GM12878 (cell line): Measurements from ENCODE around the gene GRK5. TPM values are rescaled to one million over a fixed set of nuclear protein-coding genes. Genes with fewer than 3 reads are reported as not detected.

ENCODE experiments used
- ATAC-seq: fragments of 200-7000 bp; cut with Tn5 transposase; 3 replicates; pipeline ENCODE4 v1.9.1; 2020; ENCODE audit warnings: mild to moderate bottlenecking, moderate library complexity
- BruUV-seq: library from RNA; stranded (reverse); fragments of 400-500 nt; replicated peaks from 2 replicates; lab custom pipeline; 2021; lab: Mats Ljungman, UMichigan
- CTCF ChIA-PET: fragments of 300-600 bp; sonication (Branson Sonifier 250); formaldehyde crosslinking; extraction: SDS; loops from one replicate; lab custom pipeline; 2021; ENCODE audit warnings: inconsistent platforms; lab: Yijun Ruan, JAX
- POLR2A ChIA-PET: fragments of 350-600 bp; formaldehyde crosslinking; extraction: SDS; loops from one replicate; lab custom pipeline; 2021; ENCODE audit warnings: inconsistent platforms; lab: Charles Lee
- RAD21 ChIA-PET: fragments of 300-600 bp; sonication (Branson Sonifier 250); formaldehyde crosslinking; loops from one replicate; lab custom pipeline; 2023; ENCODE audit warnings: antibody characterized with exemption; ENCODE audit not compliant: unreplicated experiment; lab: Charles Lee
- SMC1A ChIA-PET: fragments of 300-600 bp; sonication (Branson Sonifier 250); formaldehyde crosslinking; loops from one replicate; lab custom pipeline; 2023; ENCODE audit not compliant: unreplicated experiment, uncharacterized antibody; lab: Charles Lee
- DNase-seq: peaks from one replicate; pipeline ENCODE4 v3.0.0-alpha.2; 2011; ENCODE audit warnings: low read depth, low spot score
- FAIRE-seq: peaks from 3 replicates; lab custom pipeline; 2011; peaks lifted over from hg19 to GRCh38; lab: Jason Lieb, UNC
- H2AFZ ChIP-seq: 2 replicates; pipeline ENCODE4 v1.6.0; 2011; ENCODE audit warnings: low read depth, low read length, control low read depth; ENCODE audit not compliant: control insufficient read depth
- H3K27ac ChIP-seq: 2 replicates; pipeline ENCODE4 v1.5.1; 2011; ENCODE audit warnings: control low read depth; ENCODE audit not compliant: control insufficient read depth, insufficient read depth
- H3K27me3 ChIP-seq, 2 experiments: replicated peaks in 1 of 2; 2 replicates each; pipeline versions ENCODE4 v1.6.0 to v1.6.1; 2011; ENCODE audit warnings: low read length in 1 of 2; ENCODE audit not compliant: control insufficient read depth in 2 of 2, insufficient read depth in 2 of 2
- H3K36me3 ChIP-seq, 2 experiments: 2 replicates each; pipeline ENCODE4 v1.5.1; 2011; ENCODE audit warnings: low read length in 1 of 2; ENCODE audit not compliant: control insufficient read depth in 2 of 2, insufficient read depth in 2 of 2
- H3K4me1 ChIP-seq: 2 replicates; pipeline ENCODE4 v1.6.1; 2011; ENCODE audit warnings: mild to moderate bottlenecking, low read length, moderate library complexity, mixed read lengths; ENCODE audit not compliant: control insufficient read depth, insufficient read depth
- H3K4me2 ChIP-seq: 2 replicates; pipeline ENCODE4 v1.6.0; 2011; ENCODE audit warnings: control low read depth; ENCODE audit not compliant: control insufficient read depth, insufficient read depth
- H3K4me3 ChIP-seq: fragments of 200-600 bp; sonication (generic); 2 replicates; pipeline ENCODE4 v1.5.1; 2016
- H3K79me2 ChIP-seq: 2 replicates; pipeline ENCODE4 v1.6.0; 2011; ENCODE audit warnings: low read length; ENCODE audit not compliant: control insufficient read depth, insufficient read depth
- H3K9ac ChIP-seq: 2 replicates; pipeline ENCODE4 v1.8.0; 2011; ENCODE audit warnings: low read length, control low read depth, mixed read lengths; ENCODE audit not compliant: control insufficient read depth, insufficient read depth
- H3K9me3 ChIP-seq: replicated peaks from 3 replicates; pipeline ENCODE4 v1.5.1; 2011; ENCODE audit warnings: mild to moderate bottlenecking, low read length; ENCODE audit not compliant: control insufficient read depth, insufficient read depth
- H4K20me1 ChIP-seq: 2 replicates; pipeline ENCODE4 v1.6.0; 2011; ENCODE audit not compliant: control insufficient read depth, insufficient read depth
- CREM ChIP-seq: IDR thresholded peaks from 2 replicates; pipeline ENCODE4 v1.6.1; 2014; ENCODE audit warnings: antibody characterized with exemption, low read depth
- E2F4 ChIP-seq: IDR thresholded peaks from 2 replicates; pipeline ENCODE4 v1.6.1; 2012; ENCODE audit warnings: low read depth, low read length, improper control_type of control experiment
- HCFC1 ChIP-seq: fragments of 150-350 bp; IDR thresholded peaks from 2 replicates; pipeline ENCODE4 v1.6.1; 2014; ENCODE audit warnings: low read length
- KAT2A ChIP-seq: conservative IDR thresholded peaks from 2 replicates; pipeline ENCODE4 v1.6.1; 2011; ENCODE audit warnings: low read depth, low read length; ENCODE audit not compliant: control insufficient read depth
- MEF2A ChIP-seq: IDR thresholded peaks from 2 replicates; pipeline ENCODE4 v1.6.1; 2011; ENCODE audit warnings: low read depth, mild to moderate bottlenecking, low read length, moderate library complexity; ENCODE audit not compliant: insufficient read depth
- POLR2AphosphoS5 ChIP-seq: IDR thresholded peaks from 2 replicates; pipeline ENCODE4 v1.6.1; 2011; ENCODE audit warnings: mild to moderate bottlenecking, low read length, inconsistent platforms
- PRDM15 ChIP-seq: fragments of 450-650 bp; formaldehyde crosslinking; IDR thresholded peaks from 2 replicates; pipeline ENCODE4 v1.4.0; 2020; ENCODE audit warnings: mild to moderate bottlenecking, moderate library complexity
- SMC3 ChIP-seq: IDR thresholded peaks from 2 replicates; pipeline ENCODE4 v1.6.1; 2011; ENCODE audit warnings: low read length, improper control_type of control experiment, borderline replicate concordance
- SREBF2 ChIP-seq: IDR thresholded peaks from 2 replicates; pipeline ENCODE4 v1.6.1; 2012; ENCODE audit warnings: mild to moderate bottlenecking, low read length
- ZBTB33 ChIP-seq: fragments of 450-650 bp; IDR thresholded peaks from 2 replicates; pipeline ENCODE4 v1.6.1; 2017; ENCODE audit warnings: mild to moderate bottlenecking
- ZBTB4 ChIP-seq: fragments of 450-650 bp; formaldehyde crosslinking; IDR thresholded peaks from 2 replicates; pipeline ENCODE4 v1.4.0; 2022; ENCODE audit warnings: mild to moderate bottlenecking, moderate library complexity
- ZSCAN29 ChIP-seq: fragments of 450-650 bp; IDR thresholded peaks from 2 replicates; pipeline ENCODE4 v1.6.1; 2017; ENCODE audit warnings: mild to moderate bottlenecking, moderate library complexity
- WGBS: methylation state at CpG from one replicate; pipeline ENCODE4 v1.1.6; 2016; ENCODE audit warnings: low lambda C conversion rate; ENCODE audit not compliant: insufficient replicate concordance, insufficient coverage; ENCODE audit errors: missing lambda C conversion rate; 5-methylcytosine and 5-hydroxymethylcytosine counted together
- in situ Hi-C: fragments of 300-500 bp; cut with MboI; formaldehyde crosslinking; loops from 9 replicates; pipeline ENCODE4 v1.14.3; 2018; ENCODE audit warnings: mixed read lengths
- intact Hi-C: fragments of 100-400 bp; cut with micrococcal nuclease; formaldehyde crosslinking; loops from one replicate; pipeline ENCODE4 v1.14.2; 2022; ENCODE audit not compliant: unreplicated experiment
- polyA plus RNA-seq, 11 experiments: library from polyadenylated mRNA; depleted of rRNA in 4 of 11; unstranded in 6 of 11; stranded (reverse) in 5 of 11; fragments of >200 nt; fragmentation: Nextera tagmentation in 4 of 11; fragmentation: Illumina TruSeq in 1 of 11; extraction: Ambion mirVana in 4 of 11; extraction: Trizol in 1 of 11; gene quantifications; 1 replicate in 1 of 11; 2 replicates in 10 of 11; pipeline versions ENCODE4 v1.2.1 to v1.2.3, GENCODE V29; 2011 to 2016; ENCODE audit warnings: inconsistent platforms in 2 of 11, missing spikeins in 2 of 11, low read depth in 1 of 11
- total RNA-seq, 4 experiments: library from RNA; depleted of rRNA in 3 of 4; stranded (reverse); fragments of >200 nt in 3 of 4; fragmentation: Illumina TruSeq in 1 of 4; extraction: Trizol in 1 of 4; gene quantifications; 2 replicates each; pipeline versions ENCODE4 v1.2.1 to v1.2.3, GENCODE V29; 2013 to 2021

Gene GRK5
- total and polyA plus RNA-seq, 10 of the 15 experiments (the other 5 are each of a cell fraction or from before 2014, with no cell fraction given) = 0.11 to 22.1 (median 10.0) TPM

- TF ChIP-seq ZBTB33 (no peak), HCFC1 (no peak), MEF2A (no peak)
These were observed 44.7 kb downstream of the GRK5 start (continued) for GRCh38 chr10:119252051-119252465.

GRCh38 chr10:119252470-119253151 lies 45.2 kb downstream of the GRK5 start:
- Histone ChIP-seq H3K36me3 (no peaks in the 10 kb centered on the region), H3K9ac (no peak overlapping the region), H3K27ac (no peak overlapping the region), H3K4me3 (no peak overlapping the region), H2AFZ (no peak overlapping the region), H3K4me1 (no peaks in the 10 kb centered on the region), H3K4me2 (no peak overlapping the region), H3K9me3 (no peaks in the 10 kb centered on the region), H3K79me2 (no peaks in the 10 kb centered on the region), H3K27me3 (no peaks in the 10 kb centered on the region), H4K20me1 (no peaks in the 10 kb centered on the region)
- CTCF ChIA-PET = no interaction called here
- ATAC-seq (no peak), DNase-seq (no peak), FAIRE-seq (no peak)
- SMC1A ChIA-PET = interaction anchor here (1.1 kb wide), 1 partner anchor 15 kb away, joined by 5 read pairs; no protein-coding TSS in a partner anchor
- intact Hi-C loops (no loop called here), in situ Hi-C loops (no loop called here)
- POLR2A ChIA-PET = no interaction called here
- BruUV-seq = no TSS peak
- WGBS = 76% methylated on average over 10 of the region's 10 CpGs
- RAD21 ChIA-PET = interaction anchor here (1.3 kb wide), 1 partner anchor 53 kb away, joined by 3 read pairs; no protein-coding TSS in a partner anchor
- TF ChIP-seq ZBTB4 (CRISPR knock-in tag) (no peak), CREM (no peak), ZSCAN29 (no peak), KAT2A (no peak), SMC3 (no peak), PRDM15 (CRISPR knock-in tag) (no peak), SREBF2 (no peak), POLR2AphosphoS5 (no peak), E2F4 (no peak)
